ENCODE results near the gene ABCC11.
A peak's percentile ranks its signal among the peaks of the same experiment; 100 is the strongest.

Gene ABCC11

DNA sequence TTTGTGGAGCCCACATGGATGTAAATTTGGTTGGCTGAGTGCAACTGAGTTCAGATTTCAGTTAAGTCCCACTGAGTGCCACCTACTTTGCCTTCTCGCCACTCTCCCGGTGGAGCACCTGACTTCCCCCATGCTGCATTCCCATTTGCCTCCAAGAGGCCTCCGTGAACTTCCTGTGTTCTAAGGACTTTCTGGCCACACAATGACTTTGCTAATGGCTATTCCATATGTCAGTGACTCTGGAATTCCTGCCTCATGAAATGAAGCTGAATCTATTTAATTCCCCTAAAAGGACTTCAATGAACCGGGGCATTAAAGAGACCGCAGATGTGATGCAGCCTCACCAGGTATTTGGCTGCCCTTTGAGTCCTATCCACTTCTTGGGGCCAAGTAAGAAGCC, 121.5 kb downstream of the ABCC11 start:
- DNase-seq: no peak

DNA sequence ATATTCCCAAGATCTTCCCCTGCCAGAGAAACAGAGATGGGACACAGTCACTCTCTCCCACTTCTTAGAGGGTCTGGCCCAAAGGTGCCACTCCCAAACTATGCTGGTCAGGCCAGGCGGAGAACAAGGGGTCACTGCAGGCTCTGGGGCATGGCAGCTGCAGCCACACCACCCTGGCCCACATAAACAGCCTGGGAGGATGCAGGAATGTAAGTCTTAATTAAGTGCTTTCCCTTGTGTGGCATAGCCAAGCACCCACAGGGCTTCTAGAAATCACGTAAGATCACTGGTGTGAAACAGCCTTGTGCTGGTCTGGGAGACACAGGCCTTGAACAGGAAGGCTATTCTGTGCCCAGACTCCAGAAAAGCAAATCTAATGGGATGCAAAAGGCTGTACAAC, 123.1 kb downstream of the ABCC11 start:
- DNase-seq: no peak

- DNase-seq: no peak
Measured at GRCh38 chr16:48123104-48123788, 124.1 kb downstream of the ABCC11 start.

- DNase-seq: no peak
Measured at GRCh38 chr16:48121276-48121675, 126.1 kb downstream of the ABCC11 start.

- no peak for DNase-seq
Measured at GRCh38 chr16:48118841-48119240, 128.5 kb downstream of the ABCC11 start.

DNA sequence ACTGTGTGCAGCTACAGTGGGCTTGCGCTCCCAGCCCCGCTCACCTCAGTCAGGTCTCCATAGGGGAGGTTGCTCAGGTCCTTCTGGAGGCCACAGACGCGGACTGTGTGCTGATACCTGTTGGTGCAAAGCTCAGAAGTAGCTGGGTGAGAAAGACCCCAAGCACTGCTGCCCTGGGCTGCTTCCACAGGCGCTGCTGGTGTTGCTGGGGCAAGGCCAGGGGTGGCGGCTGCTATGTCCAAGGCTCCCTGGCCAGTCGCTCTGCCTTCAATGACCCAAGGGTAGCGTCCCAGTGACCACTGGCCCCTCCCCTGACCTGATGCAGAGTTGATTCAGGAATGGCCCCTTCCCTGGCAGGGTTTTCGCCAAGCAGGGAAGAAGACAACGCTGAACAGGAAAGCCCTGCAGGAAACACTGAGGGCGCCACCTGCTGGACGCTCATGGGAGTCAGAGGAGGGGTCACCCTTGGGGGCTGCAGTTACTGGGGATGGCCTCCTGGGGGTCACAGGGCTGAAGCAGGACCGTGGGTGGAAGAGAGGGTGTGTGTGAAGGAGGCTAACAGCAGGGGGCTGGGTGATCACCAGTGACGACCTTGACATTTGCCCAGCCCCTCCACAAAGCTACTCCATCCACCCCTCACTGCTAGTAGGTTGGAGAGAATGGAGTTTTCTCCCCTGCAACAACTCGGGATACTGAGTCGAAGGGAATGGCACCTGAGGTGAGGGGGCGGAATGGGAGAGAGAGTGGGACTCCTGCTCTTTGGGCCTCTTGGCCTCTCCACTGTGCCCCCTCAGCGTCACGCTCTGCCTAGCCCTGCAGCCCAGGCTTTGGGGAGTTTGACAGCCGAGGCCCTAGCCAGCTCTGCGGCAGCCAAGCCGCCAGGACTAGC, 129.9 kb downstream of the ABCC11 start:
- DNase-seq: peak; percentile 65

All from NCI-H1092 treated with DMSO at 0.1 percent for 48 hours (cell line).